ENCODE measurements around the gene CLDN22. TPM values are rescaled to one million over a fixed set of nuclear protein-coding genes. Genes with fewer than 3 reads are reported as not detected.

The CLDN22 gene
- total RNA-seq, 4 donors from 2014 or later, result not detected

DNA sequence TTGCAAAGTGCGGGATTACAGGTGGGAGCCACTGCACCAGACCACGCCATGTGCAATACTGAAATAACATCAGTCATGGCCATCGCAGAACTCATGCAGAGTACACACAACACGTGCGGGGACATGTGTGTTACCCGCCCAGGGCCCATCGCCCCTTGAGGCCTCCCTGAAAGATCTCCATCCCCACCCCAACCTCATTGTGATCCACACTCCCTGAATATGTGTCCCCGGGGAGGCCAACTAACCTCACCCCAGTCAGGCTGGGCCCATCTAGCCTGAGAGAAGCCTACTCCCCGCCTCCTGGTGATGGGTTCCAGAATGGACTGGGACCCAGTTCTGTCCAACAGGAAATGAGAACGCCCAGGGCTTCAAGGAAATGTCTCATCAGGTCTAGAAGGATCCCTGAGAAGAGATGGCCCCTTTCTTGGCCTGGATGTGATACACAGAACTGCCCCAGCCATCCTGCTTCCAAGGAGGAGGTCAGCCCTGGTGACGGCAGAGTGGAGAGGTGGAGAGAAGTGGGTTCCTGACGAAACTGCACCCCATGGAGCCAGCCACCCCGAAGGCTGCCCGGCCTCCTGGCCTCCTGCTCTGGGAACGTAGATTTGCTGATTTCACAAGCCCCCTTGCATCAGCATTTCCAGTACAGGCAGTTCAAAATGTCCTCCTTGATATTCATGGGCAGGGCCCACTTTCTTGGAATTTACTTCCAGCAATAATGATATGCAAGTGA, 24.6 kb upstream of the CLDN22 start:
- no peak for DNase-seq
- no peak for TF ChIP-seq POLR2A (IDR thresholded peaks at IDR 0.05)
- TF ChIP-seq, protein P1, sequence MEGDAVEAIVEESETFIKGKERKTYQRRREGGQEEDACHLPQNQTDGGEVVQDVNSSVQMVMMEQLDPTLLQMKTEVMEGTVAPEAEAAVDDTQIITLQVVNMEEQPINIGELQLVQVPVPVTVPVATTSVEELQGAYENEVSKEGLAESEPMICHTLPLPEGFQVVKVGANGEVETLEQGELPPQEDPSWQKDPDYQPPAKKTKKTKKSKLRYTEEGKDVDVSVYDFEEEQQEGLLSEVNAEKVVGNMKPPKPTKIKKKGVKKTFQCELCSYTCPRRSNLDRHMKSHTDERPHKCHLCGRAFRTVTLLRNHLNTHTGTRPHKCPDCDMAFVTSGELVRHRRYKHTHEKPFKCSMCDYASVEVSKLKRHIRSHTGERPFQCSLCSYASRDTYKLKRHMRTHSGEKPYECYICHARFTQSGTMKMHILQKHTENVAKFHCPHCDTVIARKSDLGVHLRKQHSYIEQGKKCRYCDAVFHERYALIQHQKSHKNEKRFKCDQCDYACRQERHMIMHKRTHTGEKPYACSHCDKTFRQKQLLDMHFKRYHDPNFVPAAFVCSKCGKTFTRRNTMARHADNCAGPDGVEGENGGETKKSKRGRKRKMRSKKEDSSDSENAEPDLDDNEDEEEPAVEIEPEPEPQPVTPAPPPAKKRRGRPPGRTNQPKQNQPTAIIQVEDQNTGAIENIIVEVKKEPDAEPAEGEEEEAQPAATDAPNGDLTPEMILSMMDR (IDR thresholded peaks at IDR 0.05), result no peak
- Histone ChIP-seq H3K27me3 (no peaks in the 10 kb centered on the region), H3K4me3 (no peak overlapping the region), H3K27ac (no peak overlapping the region), H3K4me1 (peaks cover 0 to 9% (median 0%) of the 10 kb centered on the region in 4 donors), H3K36me3 (no peaks in the 10 kb centered on the region), H3K9me3 (no peaks in the 10 kb centered on the region)

DNA sequence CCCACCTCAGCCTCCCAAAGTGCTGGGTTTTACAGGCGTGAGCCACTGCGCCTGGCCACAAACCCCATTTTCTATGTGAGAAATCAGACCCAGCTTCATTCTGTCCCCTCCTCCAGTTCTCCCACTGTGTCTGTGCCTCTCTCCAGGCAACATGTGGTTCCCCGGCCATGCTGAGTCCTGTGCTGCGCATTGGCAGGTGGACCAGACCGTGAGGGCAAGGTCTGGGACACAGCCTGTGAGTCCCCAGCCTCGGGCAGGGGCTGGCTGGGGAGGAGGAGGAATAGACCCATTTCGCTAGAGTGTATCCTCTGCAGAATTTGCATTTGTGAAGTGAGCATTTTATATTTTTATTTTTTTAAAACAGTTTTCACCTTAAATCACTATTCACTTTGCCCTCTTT, 23.7 kb upstream of the CLDN22 start:
- peaks cover 0 to 9% (median 0%) of the 10 kb centered on the region in 4 donors for H3K4me1 ChIP-seq
- no peaks in the 10 kb centered on the region for H3K27me3 ChIP-seq
- no peak for DNase-seq
- TF ChIP-seq POLR2A (IDR thresholded peaks at IDR 0.05), result no peak
- TF ChIP-seq, protein P1 (IDR thresholded peaks at IDR 0.05), result no peak
- H3K36me3 ChIP-seq, result no peaks in the 10 kb centered on the region
- no peak overlapping the region for H3K4me3 ChIP-seq
- no peaks in the 10 kb centered on the region for H3K9me3 ChIP-seq
- H3K27ac ChIP-seq, result no peak overlapping the region

DNA sequence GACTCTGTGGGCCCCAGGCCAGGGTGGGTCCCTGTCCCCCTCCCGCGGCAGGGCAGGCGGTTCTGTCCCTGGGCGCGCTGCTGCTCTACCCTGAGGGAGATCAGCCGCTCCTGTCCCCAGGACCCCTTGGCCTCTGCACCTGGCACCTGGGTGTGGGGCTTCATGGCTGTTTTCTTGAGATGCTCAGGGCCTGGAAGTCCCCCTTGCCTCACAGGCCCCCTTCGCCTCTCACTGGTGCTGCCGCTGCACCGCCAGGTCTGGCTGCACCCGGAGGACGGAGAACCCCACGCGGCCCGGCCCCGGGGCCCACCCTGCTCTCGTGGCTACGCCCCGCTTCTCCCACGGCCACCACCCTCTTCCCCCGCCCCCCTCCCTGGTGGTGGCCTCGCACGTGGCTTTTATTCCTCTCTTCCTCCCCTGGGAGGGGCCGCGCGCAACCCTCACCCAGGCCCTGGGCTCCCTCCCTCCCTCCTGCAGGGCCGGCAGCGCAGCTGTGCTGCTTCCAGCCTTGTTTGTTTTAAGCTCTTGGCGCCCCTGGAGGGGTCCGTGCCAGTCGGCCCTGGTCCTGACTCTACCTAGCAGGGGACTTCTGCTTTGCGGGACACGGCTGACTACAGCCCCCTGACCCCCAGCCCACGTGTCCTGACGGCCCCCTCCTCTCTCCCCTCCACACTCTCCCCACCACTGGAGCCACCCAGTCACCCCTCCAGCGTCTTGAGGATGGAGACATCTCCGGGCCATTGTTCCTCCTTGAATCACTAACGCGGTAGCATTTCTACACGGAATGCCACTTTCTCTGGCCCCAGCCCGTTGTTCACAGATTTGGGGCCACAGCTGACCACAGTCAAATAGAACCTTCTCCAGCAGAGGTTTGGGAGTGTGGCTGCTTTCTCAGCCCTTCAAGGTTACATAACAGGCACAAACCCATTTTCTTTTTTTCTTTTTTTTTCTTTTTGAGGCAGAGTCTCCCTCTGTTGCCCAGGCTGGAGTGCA, 22.8 kb upstream of the CLDN22 start:
- H3K4me1 ChIP-seq, result peaks cover 0 to 9% (median 0%) of the 10 kb centered on the region in 4 donors
- H3K9me3 ChIP-seq, result no peaks in the 10 kb centered on the region
- no peaks in the 10 kb centered on the region for H3K36me3 ChIP-seq
- no peak for DNase-seq
- H3K27me3 ChIP-seq, result no peaks in the 10 kb centered on the region
- no peak for TF ChIP-seq POLR2A (IDR thresholded peaks at IDR 0.05)
- TF ChIP-seq, protein P1 (IDR thresholded peaks at IDR 0.05), result no peak
- H3K27ac ChIP-seq, result no peak overlapping the region
- peak overlapping the region in 1 of 4 donors; percentile 5 for H3K4me3 ChIP-seq

DNA sequence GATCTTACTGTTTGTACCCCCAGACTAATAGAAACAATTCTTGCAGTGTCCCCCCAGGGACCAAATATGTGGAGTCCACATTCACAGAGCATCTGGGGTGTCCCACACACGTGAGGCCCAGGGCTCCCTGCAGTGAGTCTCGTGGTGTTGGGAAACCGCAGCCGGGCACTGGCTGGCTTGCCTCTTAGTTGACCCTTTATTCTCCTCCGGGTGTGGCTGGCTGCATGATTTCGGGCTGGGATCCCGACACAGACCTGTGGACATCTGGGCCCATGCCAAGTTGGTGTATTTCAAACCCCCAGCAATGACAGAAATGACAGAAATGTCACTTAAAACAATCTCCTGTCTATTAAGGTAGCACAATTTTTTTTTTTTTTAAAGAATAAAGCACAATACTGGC, 17.8 kb upstream of the CLDN22 start:
- no peak for DNase-seq
- Histone ChIP-seq H3K27ac (no peak overlapping the region), H3K27me3 (no peaks in the 10 kb centered on the region), H3K4me1 (peaks cover 0 to 4% (median 0%) of the 10 kb centered on the region in 4 donors), H3K9me3 (no peaks in the 10 kb centered on the region), H3K36me3 (no peaks in the 10 kb centered on the region), H3K4me3 (no peak overlapping the region)
- TF ChIP-seq, protein P1 (IDR thresholded peaks at IDR 0.05), result no peak
- TF ChIP-seq POLR2A (IDR thresholded peaks at IDR 0.05), result no peak

DNA sequence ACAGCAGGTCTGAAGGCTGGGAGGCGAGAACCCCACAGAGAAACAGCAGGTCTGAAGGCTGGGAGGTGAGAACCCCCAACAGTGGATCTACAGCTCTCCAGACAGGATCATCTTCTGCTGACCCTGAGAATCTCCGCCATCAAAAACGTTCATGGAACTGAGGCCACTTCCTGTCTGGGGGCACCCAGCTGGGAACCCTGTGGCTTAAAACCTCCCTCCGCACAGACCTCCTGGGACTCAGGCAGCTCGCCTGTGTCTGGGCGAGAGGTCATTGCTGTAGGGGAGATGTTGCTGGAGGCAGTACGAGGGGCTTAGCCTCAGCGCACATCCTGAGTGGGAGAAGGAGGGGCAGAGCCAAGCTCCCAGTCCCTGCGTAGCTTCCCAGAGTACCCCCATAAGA, 17.3 kb upstream of the CLDN22 start:
- Histone ChIP-seq H3K9me3 (no peaks in the 10 kb centered on the region), H3K36me3 (no peaks in the 10 kb centered on the region), H3K27ac (no peak overlapping the region), H3K27me3 (no peaks in the 10 kb centered on the region), H3K4me1 (no peaks in the 10 kb centered on the region), H3K4me3 (no peak overlapping the region)
- TF ChIP-seq, protein P1 (IDR thresholded peaks at IDR 0.05), result no peak
- TF ChIP-seq POLR2A (IDR thresholded peaks at IDR 0.05), result no peak
- DNase-seq, result no peak

Data from Peyer's patch (tissue), 4 donors.